NCI-H748 (cell line): ENCODE results near the gene OTOS.

Experiments used
- DNase-seq: peaks from one replicate; lab custom pipeline; 2025; ENCODE audit not compliant: unreplicated experiment; lab: John Stamatoyannopoulos, UW

OTOS gene

DNA sequence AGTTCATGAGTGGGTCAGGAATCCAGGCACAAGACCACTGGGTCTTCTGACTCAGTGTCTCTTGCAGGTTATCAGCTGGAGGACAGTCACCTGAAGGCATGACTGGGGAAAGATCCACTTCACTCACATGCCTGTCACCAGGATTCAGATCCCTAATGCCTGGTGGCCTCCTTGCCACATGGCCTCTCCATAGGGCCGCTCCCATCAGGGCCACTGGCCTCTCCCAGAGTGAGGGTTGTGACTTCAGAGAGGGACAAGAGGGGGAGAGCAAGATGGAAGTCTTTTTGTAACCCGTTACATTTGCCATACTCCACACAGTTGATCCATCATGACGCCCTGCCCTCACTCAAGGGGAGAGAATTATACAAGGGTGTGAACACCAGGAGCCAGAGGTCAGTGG, 13.0 kb upstream of the OTOS start:
- DNase-seq = no peak

DNA sequence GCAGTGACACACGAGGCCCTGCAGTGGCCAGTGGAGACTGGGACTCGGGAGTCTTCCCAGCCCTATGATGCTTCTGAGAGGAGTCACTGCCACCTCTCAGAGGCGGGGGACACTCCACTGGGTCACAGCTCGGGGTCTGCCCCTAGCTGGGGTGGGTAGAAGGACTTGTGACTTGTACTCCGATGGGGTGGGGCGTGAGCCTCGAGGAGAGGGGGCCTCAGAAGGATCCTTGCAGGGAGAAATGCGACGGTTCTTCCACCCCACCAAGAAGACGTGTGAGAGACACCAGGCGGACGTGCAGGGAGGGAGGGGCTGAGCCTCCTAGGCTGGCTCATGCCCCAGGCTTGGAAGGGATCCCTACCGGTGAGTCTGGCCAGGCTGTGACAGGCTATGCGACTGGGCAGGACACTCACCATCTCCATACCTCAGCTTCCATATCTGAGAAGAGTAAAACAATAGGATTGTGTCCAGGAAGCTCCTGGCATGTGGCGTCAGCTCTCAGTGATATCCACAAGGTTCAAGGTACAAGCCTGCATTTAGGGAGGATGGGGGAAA, 11.1 kb upstream of the OTOS start:
- no peak for DNase-seq

DNA sequence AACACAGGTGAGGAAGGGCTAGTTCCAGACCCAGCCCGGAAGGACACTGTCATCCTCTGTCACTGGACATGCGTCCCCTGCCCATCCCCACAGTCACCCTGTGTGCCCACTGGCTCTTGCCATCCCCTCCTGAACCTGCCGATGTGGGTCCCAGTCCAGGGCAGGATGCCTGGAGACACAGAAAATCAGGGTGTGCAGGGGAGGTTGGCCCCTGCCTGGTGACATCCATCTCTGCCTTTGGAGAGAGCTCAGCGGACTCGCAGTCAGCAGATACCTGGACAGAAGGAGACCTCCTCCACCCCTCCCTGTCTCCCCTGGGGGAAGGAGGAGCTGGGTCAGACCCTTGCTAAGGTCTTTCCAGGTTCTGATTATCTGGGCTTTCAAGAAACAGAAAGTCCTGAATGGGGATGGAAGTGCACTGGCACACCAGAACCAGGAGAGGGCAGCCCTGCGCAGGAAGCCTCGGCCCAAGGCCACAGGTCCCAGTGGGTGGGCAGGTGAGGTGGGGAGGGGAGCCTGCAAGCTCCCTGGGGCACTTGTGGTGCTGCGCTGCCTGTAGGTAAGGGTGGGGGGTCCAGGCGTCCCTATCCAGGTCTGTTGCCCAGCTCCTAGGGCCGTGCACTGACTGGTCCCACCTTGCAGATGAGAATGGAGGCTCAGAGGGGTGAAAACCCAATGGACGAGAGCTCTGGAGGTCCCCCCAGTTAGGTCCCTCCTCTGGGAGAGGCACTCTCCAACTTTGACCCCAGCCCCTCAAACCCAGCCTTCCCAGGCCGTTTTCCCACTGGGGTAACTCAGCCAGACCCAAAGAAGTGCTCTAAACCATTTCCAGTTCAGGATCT, 9.7 kb upstream of the OTOS start:
- peak; percentile 42 for DNase-seq

DNA sequence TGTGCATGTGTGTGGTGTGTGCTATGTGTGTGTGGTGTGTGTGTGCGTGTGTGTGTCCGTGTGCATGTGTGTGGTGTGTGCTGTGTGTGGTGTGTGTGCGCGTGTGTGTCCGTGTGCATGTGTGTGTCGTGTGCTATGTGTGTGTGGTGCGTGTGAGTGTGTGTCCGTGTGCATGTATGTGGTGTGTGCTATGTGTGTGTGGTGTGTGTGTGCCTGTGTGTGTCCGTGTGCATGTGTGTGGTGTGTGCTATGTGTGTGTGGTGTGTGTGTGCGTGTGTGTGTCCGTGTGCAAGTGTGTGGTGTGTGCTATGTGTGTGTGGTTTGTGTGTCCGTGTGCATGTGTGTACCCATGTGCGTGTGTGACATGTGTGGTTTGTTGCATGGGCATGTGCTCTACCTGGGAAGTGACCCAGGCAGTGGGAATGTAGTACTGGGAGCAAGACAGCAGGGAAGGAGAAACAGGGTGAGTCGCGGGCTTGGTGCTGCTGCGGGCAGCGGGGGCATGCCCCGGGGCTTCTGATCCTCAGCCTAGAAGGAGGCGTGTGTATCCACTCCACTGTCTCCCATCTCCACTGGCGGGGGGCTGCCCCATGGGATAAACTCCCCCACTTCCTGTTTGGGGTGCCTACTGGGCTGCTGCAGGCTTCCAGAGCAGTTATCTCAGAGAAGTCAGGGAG, 7.6 kb upstream of the OTOS start:
- no peak for DNase-seq

DNA sequence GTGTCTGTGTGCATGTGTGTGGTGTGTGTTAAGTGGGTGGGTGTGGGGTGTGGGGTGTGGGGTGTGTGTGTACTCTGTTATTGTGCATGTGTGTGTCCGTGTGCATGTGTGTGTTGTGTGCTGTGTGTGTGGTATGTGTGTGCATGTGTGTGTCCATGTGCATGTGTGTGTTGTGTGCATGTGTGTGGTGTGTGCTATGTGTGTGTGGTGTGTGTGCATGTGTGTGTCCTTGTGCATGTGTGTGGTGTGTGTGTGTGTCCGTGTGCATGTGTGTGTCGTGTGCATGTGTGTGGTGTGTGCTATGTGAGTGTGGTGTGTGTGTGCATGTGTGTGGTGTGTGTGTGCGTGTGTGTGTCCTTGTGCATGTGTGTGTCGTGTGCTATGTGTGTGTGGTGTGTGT, 6.9 kb upstream of the OTOS start:
- DNase-seq = no peak

DNA sequence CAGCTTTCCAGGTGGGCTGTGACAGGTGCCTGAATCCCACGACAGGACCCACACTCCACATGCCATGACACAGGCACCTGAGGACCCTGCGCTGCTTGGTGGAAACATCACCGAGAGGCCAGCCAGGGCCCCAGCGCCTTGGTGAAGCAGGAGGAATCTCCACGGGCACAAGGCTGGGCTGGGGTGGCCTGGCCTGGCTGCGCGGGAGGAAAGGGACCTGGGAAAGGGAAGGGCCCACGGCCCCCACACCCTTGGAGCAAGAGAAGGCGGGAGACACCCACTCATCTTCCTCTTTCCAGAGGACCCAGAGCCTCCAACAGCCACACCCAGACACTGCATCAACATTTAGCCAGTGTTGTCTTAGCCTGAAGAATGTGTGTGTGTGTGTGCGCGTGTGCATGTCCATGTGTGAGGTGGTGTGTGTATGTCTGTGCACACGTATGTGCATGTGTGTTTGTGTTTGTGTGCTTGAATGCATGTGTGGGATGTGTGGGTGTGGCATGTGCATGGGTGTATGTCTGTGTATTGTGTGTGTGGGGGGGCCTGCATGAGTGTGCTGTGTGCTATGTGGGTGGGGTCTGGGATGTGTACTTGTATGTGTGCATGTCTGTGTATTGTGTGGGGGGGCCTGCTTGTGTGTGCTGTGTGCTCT, 6.3 kb upstream of the OTOS start:
- no peak for DNase-seq

DNA sequence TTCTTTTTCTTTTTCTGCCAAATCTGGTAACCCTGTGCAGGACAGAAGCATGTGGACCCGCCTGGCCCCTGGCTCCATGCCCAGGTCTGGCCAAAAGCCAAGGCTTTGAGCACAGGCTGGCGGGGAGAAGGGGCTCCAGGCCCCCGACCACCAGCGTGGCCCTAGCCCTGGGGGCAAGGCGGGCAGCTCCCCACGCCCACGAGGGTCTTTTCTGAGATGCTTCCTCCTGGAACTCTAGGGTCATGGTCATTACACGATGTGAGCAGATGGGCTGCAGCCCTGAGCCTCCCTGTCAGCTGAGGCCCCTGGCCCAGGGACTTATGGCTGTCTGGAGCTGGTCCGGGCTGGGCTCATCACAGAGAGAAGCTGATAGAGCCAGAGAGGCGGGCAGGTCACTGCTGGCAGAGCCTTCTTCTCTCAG, 5.7 kb upstream of the OTOS start:
- no peak for DNase-seq

DNA sequence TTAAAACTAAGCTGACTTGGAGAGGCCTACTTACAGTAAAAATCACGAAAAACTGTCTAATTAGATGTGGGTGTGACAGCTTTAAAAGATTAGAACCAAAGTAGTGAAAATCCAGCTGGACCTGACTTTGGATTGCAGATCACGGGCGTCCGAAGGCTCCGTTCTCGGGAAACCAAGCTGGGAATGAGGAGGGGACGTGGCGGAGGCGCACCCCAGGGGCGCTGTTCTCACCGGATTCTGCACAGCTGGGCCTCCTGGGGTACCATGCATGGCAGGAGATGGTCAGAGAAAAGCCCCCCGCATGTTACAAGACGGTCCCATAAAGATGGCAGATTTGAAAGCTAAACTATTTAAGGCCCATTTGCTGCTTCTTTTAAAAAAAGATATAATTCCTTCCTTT, 5.0 kb upstream of the OTOS start:
- DNase-seq = no peak

DNA sequence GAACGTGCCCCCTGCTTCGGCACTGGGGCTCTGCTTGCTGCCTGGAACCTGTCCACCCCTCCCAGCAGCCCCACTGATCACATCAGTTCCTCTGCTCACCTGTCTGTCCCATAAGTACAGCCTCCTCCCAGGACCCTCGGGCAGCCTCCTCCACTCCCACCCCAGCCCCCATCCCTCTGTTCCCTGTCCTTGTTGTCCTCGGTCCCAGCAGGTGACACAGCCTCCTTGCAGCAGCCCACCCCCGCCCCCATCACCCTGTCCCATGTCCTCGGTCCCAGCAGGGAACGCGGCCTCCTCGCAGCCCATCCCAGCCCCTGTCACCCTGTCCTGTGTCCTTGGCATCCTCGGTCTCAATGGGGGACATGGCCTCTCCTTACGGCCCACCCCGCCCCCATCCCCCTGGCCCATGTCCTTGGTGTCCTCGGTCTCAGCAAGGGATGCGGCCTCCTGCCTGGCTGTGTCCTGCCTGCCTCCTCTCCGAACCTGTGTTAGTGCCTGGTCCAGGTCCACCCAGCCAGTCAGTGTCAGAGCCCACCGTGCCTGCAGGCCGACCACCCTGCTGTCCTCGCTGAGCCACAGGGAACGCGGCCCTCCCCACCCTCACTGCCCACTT, 4.3 kb upstream of the OTOS start:
- no peak for DNase-seq

DNA sequence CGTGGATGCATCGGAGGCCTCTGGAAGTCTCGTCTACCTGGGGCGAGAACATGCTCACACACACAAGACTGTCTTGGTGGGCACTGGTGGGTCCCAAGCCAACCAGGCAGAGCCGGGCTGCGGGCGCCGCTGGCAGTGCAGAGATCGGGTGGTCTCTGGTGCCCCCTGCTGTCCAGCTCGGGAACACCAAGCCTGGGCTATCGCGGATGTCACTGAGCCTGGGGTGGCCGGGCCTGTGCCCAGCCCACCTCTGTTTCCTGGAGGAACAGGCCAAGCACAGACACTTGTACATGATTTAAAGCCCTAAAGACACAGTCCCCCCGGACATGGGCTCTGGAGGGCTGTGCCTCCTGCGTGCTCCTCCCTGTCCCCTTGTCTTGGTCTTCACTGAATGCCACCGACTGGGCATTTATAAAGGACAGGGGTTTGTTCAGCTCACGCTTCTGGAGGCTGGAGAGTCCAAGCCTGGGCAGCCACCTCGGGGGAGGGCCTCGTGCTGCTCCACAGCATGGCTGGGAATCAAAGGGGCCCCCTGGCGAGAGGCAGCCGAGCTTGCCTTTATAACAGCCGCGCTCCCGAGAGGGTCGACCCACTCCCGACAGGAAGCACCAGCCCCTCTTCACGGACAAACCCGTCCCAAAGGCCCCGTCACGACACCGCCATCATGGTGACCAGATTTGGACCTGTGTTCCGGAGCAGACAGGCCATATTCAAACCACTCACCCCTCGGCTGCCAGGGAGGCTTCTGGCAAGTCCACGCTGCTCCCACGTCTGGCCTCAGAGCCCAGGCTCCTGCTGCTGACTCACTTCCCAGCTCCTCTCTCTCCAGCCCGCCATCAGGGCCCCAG, 3.6 kb upstream of the OTOS start:
- peak; percentile 59 for DNase-seq

DNA sequence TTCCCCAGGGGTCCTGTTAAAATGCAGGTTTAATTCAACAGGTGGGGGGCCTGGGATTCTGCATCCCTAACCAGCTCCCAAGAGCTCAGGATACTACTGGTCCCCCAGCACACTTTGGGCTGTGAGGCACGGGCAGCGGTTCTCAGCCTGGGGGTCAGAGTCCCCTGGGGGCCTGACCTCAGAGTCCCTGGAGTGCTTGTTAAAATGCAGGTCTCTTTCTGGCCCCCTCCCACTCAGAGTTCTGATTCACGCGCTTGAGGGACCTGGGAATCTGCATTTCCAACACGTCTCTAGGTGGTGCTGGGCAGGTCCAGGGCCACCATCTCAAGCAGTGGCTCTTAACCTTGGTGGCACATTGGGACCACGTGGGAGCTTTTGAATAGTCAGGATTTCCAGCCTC, 2.8 kb upstream of the OTOS start:
- no peak for DNase-seq

DNA sequence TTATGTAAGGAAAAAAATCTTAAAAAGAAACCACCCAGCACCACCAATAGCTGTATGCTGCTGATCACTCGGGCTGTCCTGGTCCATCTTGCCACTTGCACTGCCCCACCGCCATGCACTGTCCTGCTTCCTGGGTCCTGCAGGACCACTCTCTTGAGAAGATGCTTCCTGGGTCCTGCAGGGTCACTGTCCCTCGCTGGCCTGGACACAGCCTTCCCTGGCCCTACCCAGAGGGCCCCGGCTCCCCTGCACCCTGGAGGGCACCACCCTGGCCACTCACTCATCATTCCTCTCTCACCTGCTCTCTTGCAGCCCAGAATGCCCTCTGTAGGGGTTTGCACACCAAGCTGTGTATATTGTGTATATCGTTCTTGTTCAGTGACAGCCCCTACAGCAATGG, 2.4 kb upstream of the OTOS start:
- no peak for DNase-seq

DNA sequence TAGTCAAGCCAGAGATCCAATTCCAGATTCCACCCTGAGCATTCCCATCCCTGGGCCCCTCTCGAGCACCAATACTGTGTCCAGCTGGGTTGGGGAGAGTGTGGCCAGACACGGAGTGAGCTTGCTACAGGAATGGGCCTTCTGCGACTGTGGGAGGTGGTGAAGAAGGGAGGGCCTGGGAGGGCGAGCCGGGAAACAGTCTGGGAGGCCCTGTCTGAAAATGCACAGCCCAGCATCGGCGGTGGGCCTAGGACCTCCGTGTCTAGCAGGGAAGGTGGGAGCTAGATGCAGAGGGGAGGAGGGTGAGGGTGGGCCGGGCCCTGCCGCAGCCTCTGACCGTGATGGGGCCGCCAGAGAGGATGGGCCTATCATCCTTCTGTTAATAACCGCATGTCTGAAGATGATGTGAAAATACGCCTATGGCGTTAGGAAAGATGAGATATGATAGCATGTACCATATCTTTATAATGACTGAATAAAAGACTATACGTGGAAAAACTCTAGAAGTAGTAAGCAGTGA, 1.9 kb upstream of the OTOS start:
- DNase-seq = no peak

DNA sequence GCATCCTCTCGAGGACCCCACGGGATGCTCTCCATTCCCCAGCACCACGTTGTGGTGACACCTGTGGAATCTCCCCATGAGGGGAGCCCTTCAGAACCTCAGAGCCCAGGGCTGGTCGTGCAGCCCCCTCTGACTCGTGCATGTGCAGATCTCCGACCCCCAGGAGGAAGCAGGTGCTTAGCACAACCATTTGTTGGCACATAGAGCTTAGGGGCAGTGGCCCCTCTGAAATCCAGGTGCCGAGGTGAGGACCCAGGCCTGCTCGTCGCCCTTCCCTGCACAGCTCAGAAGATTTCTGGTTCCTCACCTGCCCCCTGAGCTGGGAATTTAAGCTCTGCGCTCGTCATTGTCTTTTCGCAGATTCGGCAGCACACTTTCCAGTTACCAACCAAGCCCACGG, 1.3 kb upstream of the OTOS start:
- no peak for DNase-seq

DNA sequence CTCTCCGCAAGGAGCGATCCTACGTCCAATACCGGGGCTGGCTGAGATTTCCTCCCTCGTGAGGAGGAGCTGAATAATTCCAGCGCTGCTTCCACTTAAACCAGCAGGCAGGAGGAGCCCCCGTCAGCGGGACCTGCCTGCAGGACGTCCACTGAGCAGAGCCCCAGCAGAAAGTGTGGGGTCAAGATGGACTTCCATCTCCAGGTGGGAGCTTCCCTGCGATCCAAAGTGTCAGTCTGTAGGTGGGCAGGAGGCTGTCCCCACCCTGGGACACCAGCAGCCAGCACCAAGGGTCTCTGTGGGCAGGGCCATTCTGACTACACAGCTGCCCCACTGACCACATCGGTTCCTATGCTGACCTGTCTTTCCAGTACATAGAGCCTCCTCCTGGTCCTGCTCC, 462 bp upstream of the OTOS start:
- no peak for DNase-seq

DNA sequence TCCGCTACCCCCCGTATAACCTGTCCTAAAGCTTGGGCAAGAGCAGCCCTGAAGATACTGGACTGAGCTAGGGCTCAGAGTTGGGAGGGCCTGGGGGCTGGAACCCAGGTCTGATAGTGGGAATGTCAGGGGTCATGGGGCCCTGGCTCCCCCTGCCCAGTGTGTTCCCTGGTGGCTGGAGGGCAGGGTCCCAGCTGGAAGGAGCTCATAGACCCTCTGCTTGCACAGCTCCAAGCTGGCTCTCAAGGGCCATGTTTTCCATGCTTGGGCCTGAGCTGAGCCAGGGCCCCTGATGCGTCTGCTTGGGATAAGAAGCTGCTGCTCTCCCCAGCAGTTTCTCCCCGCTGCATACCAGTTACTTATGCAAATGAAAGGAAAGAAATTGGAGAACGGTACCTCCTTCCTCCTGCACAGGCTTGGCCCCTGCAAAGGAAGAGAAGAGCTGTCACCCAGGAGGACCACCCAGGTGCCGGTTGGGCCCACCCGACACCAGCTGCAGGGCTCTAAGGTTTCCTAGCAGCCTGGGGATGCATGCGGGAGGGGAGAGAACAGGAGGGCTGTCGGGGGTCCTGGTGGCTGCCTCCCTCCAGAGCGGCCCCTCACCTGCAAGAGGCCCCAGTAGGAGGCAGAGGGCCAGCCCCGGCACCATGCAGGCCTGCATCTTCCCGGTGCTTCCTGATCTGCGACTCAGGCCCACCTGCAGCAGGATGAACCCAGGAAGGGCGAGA, 628 bp downstream of the OTOS start:
- DNase-seq = no peak

DNA sequence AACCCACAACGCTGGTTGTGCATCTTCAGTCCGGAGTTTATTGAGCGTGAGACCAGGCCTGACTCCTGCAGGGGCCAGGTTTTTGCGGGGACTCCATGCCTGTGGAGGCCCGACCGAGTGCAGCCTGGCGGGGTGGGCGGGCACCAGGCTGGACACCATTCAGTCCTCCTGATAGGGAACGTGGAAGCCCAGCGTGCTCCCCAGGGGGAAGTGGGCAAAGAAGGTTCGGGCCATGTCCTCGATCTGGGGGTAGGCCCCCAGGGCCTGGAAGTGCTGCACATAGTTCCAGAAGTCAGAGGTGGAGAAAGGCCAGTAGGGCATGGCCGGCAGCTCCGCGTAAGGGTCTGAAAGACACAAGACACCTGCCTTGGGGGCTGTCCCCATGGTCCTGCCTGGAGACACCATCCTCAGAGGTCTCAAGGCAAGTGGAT, 1.4 kb downstream of the OTOS start:
- DNase-seq = no peak

DNA sequence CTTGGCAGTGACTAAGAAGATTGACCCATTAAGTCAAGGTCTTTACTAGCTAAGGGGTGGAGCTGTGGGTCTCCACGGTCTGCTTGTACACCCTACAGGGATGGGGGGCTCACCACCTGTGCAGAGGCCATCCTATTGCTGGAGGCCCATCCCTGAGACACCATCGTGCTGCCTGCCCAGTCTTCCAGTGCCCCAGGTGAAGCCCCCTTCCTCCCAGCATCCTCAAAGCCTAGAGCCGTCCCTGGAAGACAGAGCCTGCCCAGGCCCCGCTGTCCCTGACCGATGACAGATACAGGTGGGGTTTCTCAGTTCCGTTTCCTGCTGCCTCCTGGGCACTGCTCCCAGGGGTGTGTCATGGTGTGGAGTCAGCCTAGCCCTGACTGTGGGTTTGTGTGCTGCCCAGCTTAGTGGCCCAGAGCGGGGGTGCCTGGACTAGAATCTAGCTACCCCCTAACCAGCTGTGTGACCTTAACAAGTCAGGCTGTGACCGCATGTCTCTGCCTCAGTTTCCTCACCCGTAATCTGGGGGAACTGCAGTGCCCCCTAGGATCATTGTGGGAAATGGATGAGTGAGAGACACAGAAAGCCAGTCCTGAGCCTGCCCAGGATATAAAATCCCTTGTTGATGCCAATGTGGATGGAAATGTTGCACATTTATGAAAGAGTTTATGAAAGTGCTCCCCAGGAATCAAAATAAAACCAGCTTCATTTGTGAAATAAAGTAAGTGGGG, 2.0 kb downstream of the OTOS start:
- DNase-seq = no peak
